ENCODE results near the gene CTNNA2.

DNA sequence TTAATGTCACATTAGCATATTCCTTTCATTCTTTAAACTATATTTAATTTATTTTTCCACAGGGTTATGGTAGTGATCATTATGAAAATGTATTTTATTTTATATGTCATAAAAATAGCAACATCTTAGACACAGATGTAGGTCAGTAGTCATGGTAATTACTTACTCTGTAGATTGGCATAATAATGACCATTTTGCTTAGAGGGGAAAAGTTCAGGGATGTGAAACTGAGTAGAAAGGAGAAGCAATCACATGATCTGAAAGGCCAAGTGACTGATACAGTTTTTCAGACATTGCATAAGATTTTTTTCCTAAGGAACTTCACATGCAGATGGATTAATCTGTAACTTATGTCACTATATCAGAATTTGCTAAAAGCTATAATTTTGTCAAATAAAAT, 286.9 kb downstream of the CTNNA2 start:
- TF ChIP-seq, protein P1, sequence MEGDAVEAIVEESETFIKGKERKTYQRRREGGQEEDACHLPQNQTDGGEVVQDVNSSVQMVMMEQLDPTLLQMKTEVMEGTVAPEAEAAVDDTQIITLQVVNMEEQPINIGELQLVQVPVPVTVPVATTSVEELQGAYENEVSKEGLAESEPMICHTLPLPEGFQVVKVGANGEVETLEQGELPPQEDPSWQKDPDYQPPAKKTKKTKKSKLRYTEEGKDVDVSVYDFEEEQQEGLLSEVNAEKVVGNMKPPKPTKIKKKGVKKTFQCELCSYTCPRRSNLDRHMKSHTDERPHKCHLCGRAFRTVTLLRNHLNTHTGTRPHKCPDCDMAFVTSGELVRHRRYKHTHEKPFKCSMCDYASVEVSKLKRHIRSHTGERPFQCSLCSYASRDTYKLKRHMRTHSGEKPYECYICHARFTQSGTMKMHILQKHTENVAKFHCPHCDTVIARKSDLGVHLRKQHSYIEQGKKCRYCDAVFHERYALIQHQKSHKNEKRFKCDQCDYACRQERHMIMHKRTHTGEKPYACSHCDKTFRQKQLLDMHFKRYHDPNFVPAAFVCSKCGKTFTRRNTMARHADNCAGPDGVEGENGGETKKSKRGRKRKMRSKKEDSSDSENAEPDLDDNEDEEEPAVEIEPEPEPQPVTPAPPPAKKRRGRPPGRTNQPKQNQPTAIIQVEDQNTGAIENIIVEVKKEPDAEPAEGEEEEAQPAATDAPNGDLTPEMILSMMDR (IDR thresholded peaks at IDR 0.05) = no peak
- no peak for TF ChIP-seq EZH2 (IDR thresholded peaks at IDR 0.05)
- no peak for TF ChIP-seq EZH2phosphoT487 (IDR thresholded peaks at IDR 0.05)

Measured in neural progenitor cell (in vitro differentiated cells).